Activated CD4-positive, CD25-positive, alpha-beta regulatory T cell treated with anti-CD3 and anti-CD28 coated beads, Interleukin-2, amount 50 U/mL, for 16 hours (primary cell): ENCODE measurements around the gene M6PR.

ENCODE experiments used
- DNase-seq: peaks from one replicate; pipeline ENCODE4 v3.0.0-alpha.2; 2020; ENCODE audit warnings: low read depth, low spot score

The M6PR gene

GRCh38 chr12:8949342-8950220 lies at the start of gene M6PR:
M6PR (minus strand) TSS chr12:8949645; CDS start chr12:8946404, 3,241 bp downstream.
- DNase-seq, result peak; percentile 69

DNA sequence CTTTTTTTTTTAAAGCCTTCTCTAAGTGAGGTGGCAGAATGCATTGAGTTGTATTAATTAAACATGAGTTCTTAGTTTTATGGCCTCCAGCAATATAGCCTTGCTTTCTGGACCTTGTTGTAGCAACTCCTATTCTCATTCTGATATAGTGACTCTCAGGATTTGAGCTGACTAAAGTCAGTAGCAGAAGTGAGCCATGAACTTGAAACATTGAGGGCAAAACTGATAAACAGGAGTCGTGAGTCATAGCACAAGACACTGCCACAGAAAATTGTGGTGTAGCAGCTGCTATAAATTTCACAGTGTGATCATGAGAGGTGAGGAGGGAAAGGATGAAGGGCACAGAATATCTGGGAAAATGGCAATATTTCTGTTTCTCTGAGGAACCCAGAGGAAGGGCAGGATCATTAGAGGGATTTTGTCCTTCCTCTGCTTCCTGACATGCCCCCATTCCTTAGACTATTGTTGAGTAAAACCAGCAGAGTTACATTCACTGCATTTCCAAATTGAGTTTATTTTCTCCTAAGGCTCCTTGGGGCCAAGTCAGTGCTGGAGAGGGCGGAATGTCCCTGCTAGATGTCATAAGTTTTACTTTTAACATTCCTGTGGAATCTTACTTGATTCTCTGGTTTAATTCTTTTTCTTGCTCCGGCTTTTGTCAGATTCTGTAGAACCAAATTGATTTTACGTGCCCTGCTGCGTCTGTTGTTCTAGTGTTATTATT lies 47.4 kb upstream of the M6PR start:
- no peak for DNase-seq

GRCh38 chr12:8995021-8995775 lies 45.8 kb upstream of the M6PR start:
- no peak for DNase-seq

GRCh38 chr12:8993827-8994226 lies 44.4 kb upstream of the M6PR start:
- no peak for DNase-seq

DNA sequence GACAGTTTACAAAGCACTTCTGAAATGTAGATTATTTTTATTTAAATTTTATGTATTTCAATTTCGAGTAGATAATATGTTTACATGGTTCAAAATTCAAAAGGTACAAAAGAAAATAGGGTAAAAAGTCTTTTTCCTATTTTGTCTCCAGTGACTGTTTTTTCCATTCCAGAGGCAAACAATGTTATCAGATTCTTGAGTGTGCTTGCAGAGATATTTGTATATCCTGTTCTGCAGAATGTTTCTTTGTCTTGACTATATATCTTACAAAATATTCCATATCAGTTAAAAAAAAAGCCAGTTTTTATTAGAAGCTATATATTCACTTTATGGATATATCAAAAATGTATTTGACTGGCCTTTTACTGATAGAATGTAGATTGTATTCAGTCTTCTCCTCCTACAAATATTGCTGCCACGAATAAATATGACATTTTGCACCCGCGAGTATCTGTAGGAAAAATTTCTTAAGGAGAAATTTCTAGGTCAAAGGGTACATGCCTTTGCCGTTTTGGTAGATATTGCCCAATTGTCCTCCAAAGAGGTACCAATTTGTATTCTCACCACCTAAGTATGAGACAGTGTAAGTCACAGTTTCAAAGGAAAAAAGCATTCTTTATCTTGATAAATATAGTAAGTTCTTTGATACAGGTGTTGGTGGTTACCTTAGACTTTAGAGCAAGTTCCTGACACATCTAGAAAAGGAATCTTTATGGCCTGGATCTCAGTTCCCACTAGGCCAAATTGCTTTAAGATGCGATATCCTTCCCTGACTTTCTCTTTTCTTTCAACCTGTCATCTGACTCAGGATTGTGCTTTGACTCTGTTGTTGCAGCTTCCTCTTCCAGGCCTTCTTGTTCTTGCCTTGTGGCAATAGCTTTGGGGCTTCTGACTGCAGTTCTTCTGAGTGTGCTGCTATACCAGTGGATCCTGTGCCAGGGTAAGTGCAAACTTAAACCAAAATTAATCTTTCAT lies 42.2 kb upstream of the M6PR start:
- DNase-seq, result no peak

DNA sequence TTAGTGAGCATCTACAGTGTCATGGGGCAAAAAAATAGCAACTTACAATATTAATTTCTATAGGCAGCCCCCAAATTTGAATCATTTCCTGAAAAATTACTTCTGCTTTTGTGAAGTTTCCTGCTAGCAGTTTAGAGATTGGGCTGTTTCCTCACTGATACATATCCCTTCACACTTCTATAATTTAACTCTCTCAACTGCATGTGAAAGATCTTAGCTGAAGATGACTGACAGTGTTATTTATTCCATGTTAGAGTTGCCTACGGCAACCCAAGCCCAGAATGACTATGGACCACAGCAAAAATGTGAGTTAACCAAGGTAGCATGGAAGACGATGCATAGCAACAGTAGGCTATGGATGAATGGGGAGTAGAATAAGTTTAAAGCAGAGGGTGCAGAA lies 40.0 kb upstream of the M6PR start, which contains the start of gene KLRG1:
Gene KLRG1, plus strand, starts transcription at position 134 of the 400 bp plus-strand sequence. Its CDS starts 90 bp downstream, at position 224.
- DNase-seq, result no peak

GRCh38 chr12:8987685-8988084 lies 38.2 kb upstream of the M6PR start:
- DNase-seq, result no peak

DNA sequence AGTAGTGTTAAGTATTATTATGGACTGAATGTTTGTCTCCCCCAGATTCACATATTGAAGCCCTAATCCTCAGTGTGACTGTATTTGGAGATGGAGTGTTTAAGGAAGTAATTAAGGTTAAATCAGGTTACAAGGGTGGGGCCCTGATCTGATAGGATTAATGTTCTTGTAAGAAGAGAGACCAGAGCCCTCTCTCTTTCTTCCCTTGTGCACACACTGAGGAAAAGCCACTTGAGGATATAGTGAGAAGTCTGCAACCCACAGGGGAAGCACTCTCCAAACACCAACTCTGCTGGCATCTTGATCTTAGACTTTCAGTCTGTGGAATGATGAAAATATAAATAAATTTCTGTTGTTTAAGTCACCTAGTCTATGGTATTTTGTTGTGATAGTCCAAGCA lies 37.7 kb upstream of the M6PR start:
- DNase-seq, result no peak

DNA sequence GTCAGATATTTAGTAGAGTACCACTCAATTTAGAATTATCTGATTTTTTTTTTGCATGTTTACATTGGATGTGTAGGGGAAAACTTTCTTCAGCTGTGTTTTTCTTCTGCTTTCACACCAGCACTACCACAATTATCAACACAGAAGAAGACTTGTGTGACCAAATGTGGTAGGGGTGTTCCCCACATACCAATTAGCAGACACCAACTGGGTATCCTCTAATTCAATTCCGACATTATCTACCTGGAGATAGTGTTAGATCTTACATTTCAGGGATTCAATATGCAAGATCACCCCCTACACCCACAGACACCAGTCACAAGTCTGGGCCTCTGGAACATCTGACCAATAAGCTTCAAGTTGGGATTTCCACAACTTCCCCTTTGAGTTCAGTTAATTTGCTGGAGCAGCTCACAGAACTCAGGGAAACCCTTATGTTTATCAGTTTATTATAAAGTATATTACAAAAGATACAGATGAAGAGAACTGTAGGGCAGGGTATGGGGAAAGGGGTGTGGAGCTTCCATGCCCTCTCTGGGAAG lies 35.8 kb upstream of the M6PR start:
- DNase-seq, result no peak

DNA sequence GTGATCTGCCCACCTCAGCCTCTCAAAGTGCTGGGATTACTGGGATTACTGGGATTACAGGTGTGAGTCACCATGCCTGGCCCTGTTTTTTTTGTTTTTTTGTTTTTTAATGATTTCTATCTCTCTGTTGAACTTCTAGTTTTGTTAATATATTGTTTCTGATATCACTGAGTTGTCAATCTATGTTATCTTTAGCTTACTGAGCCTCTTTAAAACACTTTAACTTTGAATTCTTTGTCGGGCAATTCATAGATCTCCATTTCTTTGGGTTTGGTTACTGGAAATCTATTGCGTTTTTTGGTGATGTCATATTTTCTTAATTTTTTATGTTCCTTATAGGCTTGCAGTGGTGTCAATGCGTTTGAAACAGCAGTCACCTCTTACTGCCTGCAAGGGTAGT lies 30.7 kb upstream of the M6PR start:
- no peak for DNase-seq

DNA sequence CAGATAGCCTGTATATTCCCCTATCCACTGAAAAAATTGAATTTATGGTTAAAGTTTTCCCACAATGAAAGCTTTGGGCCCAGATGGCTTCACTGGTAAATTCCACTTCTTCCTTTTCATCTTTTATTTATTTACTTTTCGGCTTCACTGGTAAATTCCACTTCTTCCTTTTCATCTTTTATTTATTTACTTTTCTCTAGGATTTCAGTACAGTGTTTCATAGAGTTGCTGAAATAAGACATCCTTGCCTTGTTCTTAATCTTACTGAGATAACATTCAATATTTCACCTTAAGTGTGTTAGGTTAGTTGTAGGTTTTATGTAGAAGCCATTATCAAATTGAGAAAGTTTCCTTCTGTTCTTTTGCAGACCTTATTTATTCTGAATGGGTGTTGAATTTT lies 21.0 kb upstream of the M6PR start:
- no peak for DNase-seq

DNA sequence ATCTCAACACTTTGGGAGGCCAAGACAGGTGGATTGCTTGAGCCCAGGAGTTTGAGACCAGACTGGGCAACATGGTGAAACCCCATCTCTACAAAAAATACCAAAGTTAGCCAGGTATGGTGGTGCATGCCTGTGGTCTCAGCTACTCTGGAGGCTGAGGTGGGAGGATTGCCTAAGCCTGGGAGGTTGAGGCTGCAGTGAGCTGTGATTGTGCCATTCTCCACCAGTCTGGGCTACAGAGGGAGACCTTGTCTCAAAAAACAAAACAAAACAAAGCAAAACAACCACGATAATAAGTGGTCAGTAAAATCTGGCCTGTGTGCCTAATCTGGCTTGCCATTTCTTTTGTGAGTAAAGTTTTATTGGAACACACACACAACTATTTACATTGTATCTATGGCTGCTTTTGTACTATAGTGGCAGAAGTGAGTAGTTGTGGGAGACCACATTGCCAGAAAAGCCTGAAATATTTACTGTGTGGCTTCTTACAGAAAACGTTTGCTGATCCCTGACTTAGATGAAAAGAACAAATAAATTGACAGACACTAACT lies 20.5 kb upstream of the M6PR start:
- DNase-seq, result no peak

- no peak for DNase-seq
Measured at GRCh38 chr12:8968761-8969160, 19.3 kb upstream of the M6PR start.

GRCh38 chr12:8960176-8960575 lies 10.7 kb upstream of the M6PR start:
- no peak for DNase-seq

- DNase-seq, result no peak
Measured at GRCh38 chr12:8958066-8958465, 8.6 kb upstream of the M6PR start.

DNA sequence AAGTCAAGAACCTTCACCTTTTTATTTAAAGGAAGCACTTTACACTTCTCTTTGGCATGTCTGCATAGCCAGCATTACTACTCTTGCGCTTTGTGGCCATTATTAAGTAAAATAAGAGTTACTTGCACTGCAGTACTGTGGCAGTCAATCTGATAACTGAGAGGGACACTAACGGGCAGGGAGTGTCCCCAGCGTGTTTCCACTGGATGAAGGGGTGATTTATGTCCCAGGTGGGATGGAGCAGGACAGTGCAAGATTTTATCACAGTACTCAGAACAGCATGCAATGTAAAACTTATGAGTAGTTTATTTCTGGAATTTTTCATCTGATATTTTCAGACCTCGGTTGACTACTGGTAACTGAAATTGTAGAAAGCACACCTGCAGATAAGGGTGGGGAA lies 8.1 kb upstream of the M6PR start:
- no peak for DNase-seq

GRCh38 chr12:8956772-8957171 lies 7.3 kb upstream of the M6PR start:
- DNase-seq, result no peak

DNA sequence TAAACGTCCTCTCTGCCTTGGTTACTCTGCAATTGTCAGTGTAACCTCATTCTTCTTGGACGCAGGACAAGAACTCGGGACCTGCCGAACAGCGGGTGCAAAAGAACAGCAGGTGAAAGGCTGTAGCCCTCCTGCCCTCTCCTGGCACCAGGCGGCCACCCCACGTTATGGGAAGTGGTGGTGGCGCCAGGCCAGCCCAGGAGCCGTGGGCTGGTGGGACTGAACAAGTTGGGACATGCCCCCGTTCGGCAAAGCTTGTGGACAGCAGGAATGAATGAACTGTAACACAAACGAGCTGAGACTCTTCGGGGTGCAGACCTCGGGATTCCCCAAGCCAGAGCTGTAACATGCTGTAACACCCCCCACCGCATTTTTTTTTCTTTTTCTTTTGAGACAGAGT lies 6.6 kb upstream of the M6PR start:
- DNase-seq, result no peak

- DNase-seq, result peak; percentile 6
Measured at GRCh38 chr12:8953773-8954402, 4.4 kb upstream of the M6PR start.

GRCh38 chr12:8951744-8952143 lies 2.3 kb upstream of the M6PR start:
- DNase-seq, result no peak
